Hematopoietic multipotent progenitor cell treated with erythropoietin and hydrocortisone succinate and interleukin-3 and kit ligand, for 15 days (in vitro differentiated cells): ENCODE measurements around the gene RERE.
A peak's percentile ranks its signal among the peaks of the same experiment; 100 is the strongest.
"Not testable (repeated sequence)": the region's sequence is repeated elsewhere in the genome, so short reads cannot be mapped to it uniquely, and the experiment has no call there.

Experiments
- DNase-seq: peaks from one replicate; pipeline ENCODE4 v3.0.0-alpha.2; 2015; ENCODE audit warnings: low spot score

The RERE gene

GRCh38 chr1:8841395-8841794 lies 24.0 kb upstream of the RERE start:
- DNase-seq = no peak

- no peak for DNase-seq
Measured at GRCh38 chr1:8839990-8840389, 22.6 kb upstream of the RERE start.

- DNase-seq = no peak
Measured at GRCh38 chr1:8835941-8836643, 18.7 kb upstream of the RERE start.

GRCh38 chr1:8831340-8831739 lies 13.9 kb upstream of the RERE start:
- DNase-seq = no peak

- DNase-seq = not testable (repeated sequence)
Measured at GRCh38 chr1:8830732-8831131, 13.3 kb upstream of the RERE start.

- no peak for DNase-seq
Measured at GRCh38 chr1:8825985-8826481, 8.6 kb upstream of the RERE start.

- DNase-seq = no peak
Measured at GRCh38 chr1:8823295-8823664, 5.8 kb upstream of the RERE start.

GRCh38 chr1:8822373-8823294 lies 5.2 kb upstream of the RERE start:
- DNase-seq = no peak

- no peak for DNase-seq
Measured at GRCh38 chr1:8821084-8821483, 3.6 kb upstream of the RERE start.

GRCh38 chr1:8818789-8819188 lies 1.3 kb upstream of the RERE start:
- not testable (repeated sequence) for DNase-seq

GRCh38 chr1:8818325-8818775 lies 910 bp upstream of the RERE start:
- DNase-seq = peak; percentile 37

GRCh38 chr1:8816831-8817411 lies 519 bp downstream of the RERE start:
- no peak for DNase-seq

- no peak for DNase-seq
Measured at GRCh38 chr1:8816264-8816663, 1.2 kb downstream of the RERE start.

- no peak for DNase-seq
Measured at GRCh38 chr1:8815582-8816151, 1.8 kb downstream of the RERE start.

GRCh38 chr1:8814865-8815264 lies 2.6 kb downstream of the RERE start:
- DNase-seq = peak; percentile 22

- no peak for DNase-seq
Measured at GRCh38 chr1:8813991-8814390, 3.4 kb downstream of the RERE start.

- DNase-seq = no peak
Measured at GRCh38 chr1:8813016-8813763, 4.2 kb downstream of the RERE start.

- no peak for DNase-seq
Measured at GRCh38 chr1:8812081-8812480, 5.4 kb downstream of the RERE start.

GRCh38 chr1:8810987-8811386 lies 6.5 kb downstream of the RERE start:
- no peak for DNase-seq

- no peak for DNase-seq
Measured at GRCh38 chr1:8809342-8809736, 8.1 kb downstream of the RERE start.

- no peak for DNase-seq
Measured at GRCh38 chr1:8807004-8807403, 10.4 kb downstream of the RERE start.

GRCh38 chr1:8800416-8800815 lies 17.0 kb downstream of the RERE start:
- no peak for DNase-seq
